GM12873 (cell line): ENCODE data around the gene LIN54.

Experiments used
- TF ChIP-seq, protein P1 (sequence below): IDR thresholded peaks from 2 replicates; pipeline ENCODE4 v1.5.1; 2012; ENCODE audit warnings: low read depth, mild to moderate bottlenecking, moderate library complexity, low read length, control low read depth; ENCODE audit not compliant: insufficient read depth; ENCODE audit errors: missing control alignments

LIN54 gene

DNA sequence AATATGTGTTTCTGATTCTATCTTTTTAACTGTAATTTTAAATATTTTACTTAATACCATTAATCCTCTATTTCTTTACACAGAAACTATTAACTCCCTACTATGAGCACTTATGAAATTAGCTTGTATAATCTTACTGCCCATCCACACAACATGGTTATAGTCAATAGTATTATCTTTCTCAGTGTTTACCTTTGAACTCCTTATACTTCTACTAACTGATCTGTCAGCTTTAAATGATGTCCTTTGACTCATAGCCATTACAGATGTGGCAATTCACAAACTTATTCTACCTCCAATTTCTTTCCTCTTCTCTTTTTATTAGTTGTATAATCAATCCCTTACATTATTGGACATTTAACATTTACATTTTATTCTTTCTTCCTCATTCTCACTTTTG is 125.2 kb downstream of the LIN54 start:
- TF ChIP-seq, protein P1, sequence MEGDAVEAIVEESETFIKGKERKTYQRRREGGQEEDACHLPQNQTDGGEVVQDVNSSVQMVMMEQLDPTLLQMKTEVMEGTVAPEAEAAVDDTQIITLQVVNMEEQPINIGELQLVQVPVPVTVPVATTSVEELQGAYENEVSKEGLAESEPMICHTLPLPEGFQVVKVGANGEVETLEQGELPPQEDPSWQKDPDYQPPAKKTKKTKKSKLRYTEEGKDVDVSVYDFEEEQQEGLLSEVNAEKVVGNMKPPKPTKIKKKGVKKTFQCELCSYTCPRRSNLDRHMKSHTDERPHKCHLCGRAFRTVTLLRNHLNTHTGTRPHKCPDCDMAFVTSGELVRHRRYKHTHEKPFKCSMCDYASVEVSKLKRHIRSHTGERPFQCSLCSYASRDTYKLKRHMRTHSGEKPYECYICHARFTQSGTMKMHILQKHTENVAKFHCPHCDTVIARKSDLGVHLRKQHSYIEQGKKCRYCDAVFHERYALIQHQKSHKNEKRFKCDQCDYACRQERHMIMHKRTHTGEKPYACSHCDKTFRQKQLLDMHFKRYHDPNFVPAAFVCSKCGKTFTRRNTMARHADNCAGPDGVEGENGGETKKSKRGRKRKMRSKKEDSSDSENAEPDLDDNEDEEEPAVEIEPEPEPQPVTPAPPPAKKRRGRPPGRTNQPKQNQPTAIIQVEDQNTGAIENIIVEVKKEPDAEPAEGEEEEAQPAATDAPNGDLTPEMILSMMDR = no peak
